Measurements from ENCODE around the gene PPP1R27.

PPP1R27 gene

DNA sequence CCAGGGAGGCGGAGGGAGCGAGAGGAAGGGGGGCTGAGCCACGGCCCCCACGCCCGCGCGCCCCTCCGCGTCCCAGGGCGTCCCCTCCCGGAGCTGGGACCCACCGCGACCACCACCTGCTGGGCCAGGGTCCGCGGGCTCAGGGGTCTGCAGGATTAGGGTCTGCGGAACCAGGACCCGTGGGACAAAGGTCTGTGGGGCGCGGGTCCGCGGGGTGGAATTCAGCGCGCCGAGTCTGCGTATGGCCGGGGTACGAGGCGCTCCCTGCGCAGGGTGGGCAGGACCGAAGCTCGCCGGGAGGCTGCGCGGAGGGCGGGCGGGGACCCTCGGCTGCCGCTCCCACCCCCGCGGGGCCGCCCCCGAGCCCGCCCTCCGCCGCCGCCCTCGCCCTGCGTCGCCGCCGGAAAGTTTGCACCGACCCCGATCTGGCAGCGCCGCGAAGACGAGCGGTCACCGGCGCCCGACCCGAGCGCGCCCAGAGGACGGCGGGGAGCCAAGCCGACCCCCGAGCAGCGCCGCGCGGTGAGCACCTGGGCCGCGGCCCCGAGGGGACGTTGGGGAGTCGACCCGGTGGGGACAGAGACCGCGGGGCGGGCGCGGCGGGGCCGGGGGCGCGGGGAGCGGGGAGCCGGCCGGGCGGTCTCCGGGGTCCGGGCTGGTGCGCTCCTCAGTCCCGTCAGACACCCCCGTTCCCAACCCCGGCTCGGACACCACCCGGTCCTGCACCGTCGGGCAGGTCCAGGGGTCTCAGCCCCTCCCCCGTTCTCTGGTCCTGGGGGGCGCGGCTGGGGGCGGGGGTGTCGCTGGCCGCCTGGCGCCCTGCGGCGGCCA is 30.9 kb downstream of the PPP1R27 start, which contains the start of gene GCGR:
Gene GCGR (plus strand): TSS at position 423 of the 831 bp plus-strand sequence. CDS start 4,869 bp downstream, outside the sequence.
- no peak for DNase-seq

DNA sequence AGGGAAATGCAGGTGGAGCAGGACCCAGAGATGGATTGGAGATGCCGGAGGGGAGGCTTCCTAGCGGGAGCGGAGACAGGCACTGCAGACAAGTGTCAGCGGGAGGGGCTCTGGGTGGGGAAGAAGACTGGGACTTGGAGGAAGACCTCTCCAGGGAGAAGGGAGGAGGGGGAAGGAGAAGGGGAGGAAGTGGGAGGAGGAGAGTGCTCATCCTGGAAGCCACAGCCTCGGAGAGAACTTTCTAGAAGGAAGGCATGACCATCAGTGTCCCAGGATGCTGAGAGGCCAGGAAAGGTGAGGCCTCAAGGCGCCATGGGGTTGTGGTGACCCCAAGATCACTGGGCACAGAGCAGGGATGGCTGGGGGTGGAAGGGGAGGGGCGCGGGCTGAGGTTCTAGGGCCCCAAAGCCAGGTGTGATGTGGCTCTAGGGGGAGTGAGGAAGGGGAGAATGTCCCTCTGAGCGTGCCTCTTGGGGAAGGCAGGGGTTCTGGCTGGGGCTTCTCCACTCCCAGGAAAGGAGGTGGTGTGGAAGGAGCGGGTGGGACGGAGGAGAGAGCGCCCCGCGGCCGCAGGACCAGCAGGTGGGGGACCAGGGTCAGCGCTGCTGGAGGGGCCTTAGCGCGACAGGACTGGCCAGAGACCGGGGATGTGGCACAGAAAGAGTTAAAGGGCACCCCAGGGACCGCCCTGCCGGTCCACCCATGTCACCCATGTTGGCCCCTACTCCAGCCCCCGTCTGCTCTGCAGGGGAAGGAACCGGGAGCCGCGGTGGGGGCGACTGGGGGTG is 31.8 kb downstream of the PPP1R27 start:
- no peak for DNase-seq

DNA sequence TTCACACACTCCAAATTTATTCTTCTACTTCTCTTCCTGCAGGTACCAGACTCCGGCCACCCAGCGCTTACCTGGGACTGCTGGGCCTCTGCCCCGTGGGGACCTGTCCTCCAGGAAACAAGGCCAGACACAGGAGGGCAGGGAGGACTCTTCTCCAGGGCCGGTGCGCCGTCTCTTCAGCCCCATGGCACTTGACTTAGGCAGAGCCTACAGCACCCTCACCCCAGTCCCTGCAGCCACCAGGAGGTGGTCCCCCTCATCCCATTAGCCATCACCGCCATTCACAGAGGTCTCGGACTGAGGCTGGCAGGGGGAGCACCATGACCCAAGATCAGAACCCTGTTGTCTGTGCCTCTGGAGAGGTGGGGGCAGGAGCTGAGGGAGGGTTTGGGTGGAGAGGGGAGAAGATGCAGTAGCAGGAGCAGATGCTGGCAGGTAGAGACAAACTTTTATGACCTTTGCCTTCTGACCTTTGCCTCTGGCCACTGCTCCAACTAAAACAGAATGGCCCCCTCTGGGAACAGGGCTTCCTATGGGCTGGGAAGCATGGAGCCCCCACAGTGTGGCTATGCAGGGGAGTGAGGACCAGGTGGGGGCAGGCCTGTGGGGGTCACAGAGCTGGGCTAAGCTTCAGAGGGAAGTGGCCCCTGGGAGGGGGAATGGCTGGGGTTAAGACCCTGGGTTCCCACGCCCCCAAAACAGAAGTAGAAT is 32.6 kb downstream of the PPP1R27 start:
- DNase-seq: no peak

DNA sequence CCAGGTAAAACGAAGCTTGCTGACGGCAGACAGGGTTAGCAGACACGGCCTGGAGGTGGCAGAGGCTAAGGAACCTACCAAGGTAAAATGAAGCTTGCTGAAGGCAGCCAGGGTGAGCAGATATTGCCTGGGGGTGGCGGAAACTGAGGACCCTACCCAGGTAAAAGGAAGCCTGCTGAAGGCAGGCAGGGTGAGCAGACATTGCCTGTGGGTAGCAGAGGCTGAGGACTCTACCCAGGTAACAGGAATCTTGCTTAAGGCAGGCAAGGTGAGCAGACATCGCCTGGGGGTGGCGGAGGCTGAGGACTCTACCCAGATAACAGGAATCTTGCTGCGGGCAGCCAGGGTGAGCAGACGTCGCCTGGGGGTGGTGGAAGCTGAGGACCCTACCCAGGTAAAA is 33.5 kb downstream of the PPP1R27 start:
- no peak for DNase-seq

DNA sequence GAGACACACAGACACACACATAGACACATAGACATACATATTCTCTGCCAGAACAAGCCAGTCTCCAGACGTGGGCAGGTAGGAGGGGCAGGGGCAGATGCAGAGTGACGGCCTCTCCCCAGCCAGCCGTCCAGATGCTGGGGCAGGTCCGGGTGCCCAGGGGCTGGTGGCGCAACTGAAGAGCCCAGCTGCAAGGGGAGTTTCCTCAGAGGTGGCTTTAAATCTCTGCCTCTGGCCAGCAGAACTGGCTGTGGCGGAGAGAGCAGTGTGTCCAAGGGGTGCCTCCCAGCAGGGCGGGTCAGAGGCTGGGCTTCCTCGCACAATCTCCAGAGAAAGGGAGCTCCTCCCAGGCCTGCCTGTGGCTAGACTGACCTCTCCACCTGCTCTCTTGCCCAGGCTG is 40.3 kb downstream of the PPP1R27 start:
- no peak for DNase-seq

DNA sequence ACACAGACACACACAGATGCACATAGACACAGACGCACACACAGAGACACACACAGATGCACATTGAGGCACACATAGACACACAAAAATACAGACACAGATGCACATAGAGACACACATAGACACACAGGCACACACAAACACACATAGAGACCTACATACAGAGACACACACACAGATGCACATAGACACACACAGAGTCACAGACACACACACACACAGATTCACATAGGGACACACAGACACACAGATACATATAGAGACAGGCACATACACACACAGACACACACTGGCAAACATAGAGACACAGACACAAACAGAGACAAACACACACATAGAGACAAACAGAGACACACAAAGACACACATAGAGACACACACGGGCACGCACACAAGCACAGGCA is 40.8 kb downstream of the PPP1R27 start:
- DNase-seq: no peak

DNA sequence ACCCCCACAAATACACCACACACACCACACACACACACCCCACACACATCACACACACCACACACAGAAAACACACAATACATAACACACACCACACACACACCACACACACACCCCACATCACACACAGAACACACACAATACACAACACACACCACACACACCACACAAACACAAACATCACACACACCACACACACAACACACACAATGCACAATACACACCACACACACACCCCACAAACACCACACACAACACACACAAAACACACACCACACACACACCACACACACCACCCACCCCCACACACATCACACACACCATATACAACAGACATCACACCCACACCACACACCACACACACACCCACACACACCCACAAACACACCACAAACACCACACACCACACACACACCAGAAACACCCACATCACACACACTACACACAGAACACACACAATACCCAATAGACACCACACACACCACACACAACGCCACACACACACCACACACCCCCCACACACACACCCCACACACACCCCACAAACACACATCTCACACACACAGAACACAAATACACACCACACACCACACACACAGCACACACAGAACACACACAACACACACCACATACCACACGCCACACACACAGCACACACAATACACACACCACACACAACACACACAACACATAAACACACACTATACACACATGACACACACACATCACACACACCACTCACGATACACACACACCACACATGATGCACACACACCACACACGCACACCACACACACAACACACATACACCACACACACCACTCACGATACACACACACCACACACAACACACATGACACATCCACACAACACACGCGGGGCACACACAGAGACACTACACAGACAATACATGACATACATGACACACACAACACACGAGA is 41.9 kb downstream of the PPP1R27 start:
- no peak for DNase-seq

Data from effector CD8-positive, alpha-beta T cell (primary cell).